PC-3 (cell line): ENCODE data around the gene CRPPA. TPM values are rescaled to one million over a fixed set of nuclear protein-coding genes. Genes with fewer than 3 reads are reported as not detected.

Experiments
- ATAC-seq: fragments of 200-7000 bp; cut with Tn5 transposase; 2 replicates; pipeline ENCODE4 v1.9.1; 2020; ENCODE audit warnings: mild to moderate bottlenecking, moderate library complexity
- BruUV-seq: library from RNA; stranded (reverse); fragments of 400-500 nt; replicated peaks from 2 replicates; lab custom pipeline; 2021; lab: Mats Ljungman, UMichigan
- CTCF ChIA-PET: fragments of 300-600 bp; sonication (Branson Sonifier 250); formaldehyde crosslinking; loops from one replicate; lab custom pipeline; 2022; ENCODE audit warnings: antibody characterized with exemption; lab: Charles Lee
- POLR2A ChIA-PET: fragments of 300-600 bp; sonication (Branson Sonifier 250); formaldehyde crosslinking; loops from one replicate; lab custom pipeline; 2022; ENCODE audit warnings: antibody characterized with exemption; ENCODE audit not compliant: unreplicated experiment; lab: Charles Lee
- DNase-seq: peaks from one replicate; pipeline ENCODE4 v3.0.0-alpha.2; 2015
- H2AFZ ChIP-seq: fragments of 300-600 bp; sonication (generic); 2 replicates; pipeline ENCODE4 v1.6.0; 2016; ENCODE audit warnings: antibody characterized with exemption, low read length
- H3F3A ChIP-seq: fragments of 300-600 bp; sonication (generic); one replicate; pipeline ENCODE4 v1.6.0; 2017; ENCODE audit warnings: antibody characterized with exemption, low read length, control low read depth, mild to moderate bottlenecking; ENCODE audit not compliant: unreplicated experiment
- H3K27ac ChIP-seq: fragments of 300-600 bp; sonication (generic); 2 replicates; pipeline ENCODE4 v1.5.1; 2016; ENCODE audit warnings: mild to moderate bottlenecking, low read length
- H3K27me3 ChIP-seq: fragments of 300-600 bp; sonication (generic); 2 replicates; pipeline ENCODE4 v1.6.1; 2016; ENCODE audit warnings: low read length, mixed read lengths
- H3K36me3 ChIP-seq: fragments of 300-600 bp; sonication (generic); 2 replicates; pipeline ENCODE4 v1.6.1; 2016; ENCODE audit warnings: low read depth, mixed run types, low read length, mixed read lengths
- H3K4me1 ChIP-seq: fragments of 300-600 bp; sonication (generic); 2 replicates; pipeline ENCODE4 v1.5.1; 2016; ENCODE audit warnings: low read length; ENCODE audit not compliant: insufficient read depth
- H3K4me2 ChIP-seq: fragments of 300-600 bp; sonication (generic); 2 replicates; pipeline ENCODE4 v1.6.0; 2016; ENCODE audit warnings: low read length
- H3K4me3 ChIP-seq: fragments of 300-600 bp; sonication (generic); 2 replicates; pipeline ENCODE4 v1.5.1; 2016; ENCODE audit warnings: mild to moderate bottlenecking, low read length, mixed read lengths
- H3K79me2 ChIP-seq: fragments of 300-600 bp; sonication (generic); 2 replicates; pipeline ENCODE4 v1.6.1; 2017; ENCODE audit warnings: low read length, mixed read lengths
- H3K9ac ChIP-seq: fragments of 300-600 bp; sonication (generic); 2 replicates; pipeline ENCODE4 v1.6.0; 2016; ENCODE audit warnings: mild to moderate bottlenecking, low read length
- H3K9me2 ChIP-seq: fragments of 300-600 bp; sonication (generic); replicated peaks from 2 replicates; pipeline ENCODE4 v1.6.1; 2016; ENCODE audit warnings: mixed run types, low read length, mixed read lengths
- H3K9me3 ChIP-seq: fragments of 300-600 bp; sonication (generic); 2 replicates; pipeline ENCODE4 v1.6.1; 2016; ENCODE audit warnings: low read length, mixed read lengths
- H4K20me1 ChIP-seq: fragments of 300-600 bp; sonication (generic); 2 replicates; pipeline ENCODE4 v1.6.1; 2016; ENCODE audit warnings: low read length, mixed read lengths
- CTCF ChIP-seq: fragments of 300-600 bp; sonication (generic); conservative IDR thresholded peaks from 2 replicates; pipeline ENCODE4 v1.5.1; 2017; ENCODE audit warnings: antibody characterized with exemption, low read depth, mild to moderate bottlenecking, low read length
- EZH2 ChIP-seq: fragments of 300-600 bp; sonication (generic); IDR thresholded peaks from one replicate; pipeline ENCODE4 v1.6.1; 2017; ENCODE audit warnings: antibody characterized with exemption, mild to moderate bottlenecking, low read length; ENCODE audit not compliant: unreplicated experiment
- EZH2phosphoT487 ChIP-seq: fragments of 300-600 bp; sonication (generic); IDR thresholded peaks from 2 replicates; pipeline ENCODE4 v1.6.1; 2018; ENCODE audit warnings: mild to moderate bottlenecking, antibody characterized with exemption, low read length, borderline replicate concordance
- intact Hi-C: fragments of 100-400 bp; cut with micrococcal nuclease; formaldehyde crosslinking; loops from 2 replicates; pipeline ENCODE4 v1.9.0; 2023
- total RNA-seq: library from RNA; depleted of rRNA; stranded (reverse); fragments of >200 nt; gene quantifications from 2 replicates; pipeline ENCODE4 v1.2.3, GENCODE V29; 2014

Gene CRPPA
- total RNA-seq, 1 experiment from 2014 or later = 1.2 TPM

GRCh38 chr7:16397501-16398145 is 23.7 kb downstream of the CRPPA start:
- ChIA-PET POLR2A (no interaction called here), CTCF (no interaction called here)
- Histone ChIP-seq H3K9me3 (peaks cover 22% of the 10 kb centered on the region; the same call in 1 of the 2 replicates), H3K4me1 (peaks cover 19% of the 10 kb centered on the region), H3K9ac (no peak overlapping the region), H3K27me3 (no peaks in the 10 kb centered on the region), H3K36me3 (no peaks in the 10 kb centered on the region; the same call in 1 of the 2 replicates), H3F3A (peaks cover 26% of the 10 kb centered on the region), H3K4me3 (no peak overlapping the region; the same call in 1 of the 2 replicates), H4K20me1 (no peaks in the 10 kb centered on the region), H2AFZ (no peak overlapping the region), H3K9me2 (no peaks in the 10 kb centered on the region), H3K4me2 (no peak overlapping the region), H3K27ac (no peak overlapping the region), H3K79me2 (no peaks in the 10 kb centered on the region)
- no TSS peak for BruUV-seq
- no peak for ATAC-seq
- intact Hi-C loops = no loop called here
- no peak for DNase-seq
- TF ChIP-seq EZH2phosphoT487 (no peak), EZH2 (no peak), CTCF (no peak)

GRCh38 chr7:16396766-16397500 is 24.4 kb downstream of the CRPPA start:
- Histone ChIP-seq H3K4me2 (no peak overlapping the region), H3K79me2 (no peaks in the 10 kb centered on the region), H3K36me3 (no peaks in the 10 kb centered on the region; the same call in 1 of the 2 replicates), H2AFZ (no peak overlapping the region), H4K20me1 (no peaks in the 10 kb centered on the region), H3K4me1 (peaks cover 13% of the 10 kb centered on the region), H3K9ac (no peak overlapping the region), H3K9me2 (no peaks in the 10 kb centered on the region), H3K9me3 (peaks cover 20% of the 10 kb centered on the region; the same call in 1 of the 2 replicates), H3K27me3 (no peaks in the 10 kb centered on the region), H3K4me3 (no peak overlapping the region), H3F3A (peaks cover 26% of the 10 kb centered on the region), H3K27ac (no peak overlapping the region)
- CTCF ChIA-PET = no interaction called here
- intact Hi-C loops = no loop called here
- DNase-seq = no peak
- TF ChIP-seq CTCF (no peak), EZH2phosphoT487 (no peak), EZH2 (no peak)
- no TSS peak for BruUV-seq
- no peak for ATAC-seq
- POLR2A ChIA-PET = no interaction called here

GRCh38 chr7:16395121-16395520 is 26.2 kb downstream of the CRPPA start:
- peaks cover 26% of the 10 kb centered on the region for H3F3A ChIP-seq
- no TSS peak for BruUV-seq
- H3K4me1 ChIP-seq = no peaks in the 10 kb centered on the region
- H3K27ac ChIP-seq = no peak overlapping the region
- H3K4me2 ChIP-seq = no peak overlapping the region
- H2AFZ ChIP-seq = no peak overlapping the region
- TF ChIP-seq CTCF (no peak), EZH2 (no peak), EZH2phosphoT487 (no peak)
- POLR2A ChIA-PET = no interaction called here
- DNase-seq = no peak
- no peak overlapping the region for H3K9ac ChIP-seq
- 0 out of 2 replicates have a peak, but pooled peaks cover 4% of the 10 kb centered on the region for H3K9me2 ChIP-seq
- intact Hi-C loops = no loop called here
- ATAC-seq = no peak
- H3K9me3 ChIP-seq = peaks cover 20% of the 10 kb centered on the region; the same call in 1 of the 2 replicates
- H4K20me1 ChIP-seq = no peaks in the 10 kb centered on the region
- no peaks in the 10 kb centered on the region for H3K27me3 ChIP-seq
- CTCF ChIA-PET = no interaction called here
- no peak overlapping the region for H3K4me3 ChIP-seq
- H3K79me2 ChIP-seq = no peaks in the 10 kb centered on the region
- no peaks in the 10 kb centered on the region; the same call in 1 of the 2 replicates for H3K36me3 ChIP-seq
